ENCODE data around the gene BMP2K.

DNA sequence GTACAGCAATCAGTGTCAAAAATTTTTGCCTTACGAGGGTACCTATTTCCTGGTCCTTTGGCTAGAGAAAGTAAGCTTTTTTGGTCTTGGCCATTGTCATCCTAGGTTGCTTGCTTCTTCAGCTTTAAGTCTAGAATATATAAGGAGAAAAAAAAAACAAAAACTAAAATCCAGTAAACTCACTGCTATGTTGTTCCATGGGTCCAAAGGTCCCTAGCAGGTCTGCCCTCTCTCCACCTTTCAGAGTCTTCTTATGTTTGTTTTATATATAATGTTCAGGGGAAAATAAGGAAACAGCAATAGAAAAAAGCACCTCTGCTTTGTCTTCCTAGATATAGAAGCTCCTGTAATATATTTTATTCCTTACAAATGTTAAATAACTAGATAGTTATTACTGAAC is 18.1 kb upstream of the BMP2K start:
- TF ChIP-seq, protein P1, sequence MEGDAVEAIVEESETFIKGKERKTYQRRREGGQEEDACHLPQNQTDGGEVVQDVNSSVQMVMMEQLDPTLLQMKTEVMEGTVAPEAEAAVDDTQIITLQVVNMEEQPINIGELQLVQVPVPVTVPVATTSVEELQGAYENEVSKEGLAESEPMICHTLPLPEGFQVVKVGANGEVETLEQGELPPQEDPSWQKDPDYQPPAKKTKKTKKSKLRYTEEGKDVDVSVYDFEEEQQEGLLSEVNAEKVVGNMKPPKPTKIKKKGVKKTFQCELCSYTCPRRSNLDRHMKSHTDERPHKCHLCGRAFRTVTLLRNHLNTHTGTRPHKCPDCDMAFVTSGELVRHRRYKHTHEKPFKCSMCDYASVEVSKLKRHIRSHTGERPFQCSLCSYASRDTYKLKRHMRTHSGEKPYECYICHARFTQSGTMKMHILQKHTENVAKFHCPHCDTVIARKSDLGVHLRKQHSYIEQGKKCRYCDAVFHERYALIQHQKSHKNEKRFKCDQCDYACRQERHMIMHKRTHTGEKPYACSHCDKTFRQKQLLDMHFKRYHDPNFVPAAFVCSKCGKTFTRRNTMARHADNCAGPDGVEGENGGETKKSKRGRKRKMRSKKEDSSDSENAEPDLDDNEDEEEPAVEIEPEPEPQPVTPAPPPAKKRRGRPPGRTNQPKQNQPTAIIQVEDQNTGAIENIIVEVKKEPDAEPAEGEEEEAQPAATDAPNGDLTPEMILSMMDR (conservative IDR thresholded peaks at IDR 0.05 in 1 of 2, IDR thresholded peaks at IDR 0.05 in 1 of 2; ENCODE audit: low read depth in 1 of 2, low read length in 2 of 2) = no peak
- TF ChIP-seq EZH2 (IDR thresholded peaks at IDR 0.05; ENCODE audit: low read length, missing control alignments) = no peak
